Activated T-cell treated with anti-CD3 and anti-CD28 coated beads, Interleukin-2, amount 50 U/mL, for 72 hours (primary cell): Measurements from ENCODE around the gene MID1. TPM values are rescaled to one million over a fixed set of nuclear protein-coding genes. Genes with fewer than 3 reads are reported as not detected.

Experiments used
- ATAC-seq, 2 donors: fragments of 150-1000 bp; cut with Tn5 transposase; replicated peaks in 1 of 2; 2 replicates each; pipeline ENCODE4 v1.10.0; 2021; ENCODE audit warnings: moderate library complexity in 2 of 2, mild to moderate bottlenecking in 1 of 2
- DNase-seq, 2 donors: peaks; one replicate each; pipeline ENCODE4 v3.0.0; 2021 to 2022; ENCODE audit warnings: mixed read lengths in 1 of 2
- H3K27ac Mint-ChIP-seq: one replicate; pipeline ENCODE4 v1.8.0; 2022; ENCODE audit warnings: mild to moderate bottlenecking, moderate library complexity, mixed read lengths
- H3K27me3 Mint-ChIP-seq: one replicate; pipeline ENCODE4 v1.8.0; 2022; ENCODE audit warnings: low read depth, mixed read lengths
- H3K36me3 Mint-ChIP-seq, 2 donors: one replicate each; pipeline ENCODE4 v1.8.0; 2022; ENCODE audit warnings: mixed read lengths in 2 of 2, mild to moderate bottlenecking in 1 of 2; ENCODE audit not compliant: insufficient read depth in 2 of 2
- H3K4me1 Mint-ChIP-seq: one replicate; pipeline ENCODE4 v1.8.0; 2022; ENCODE audit warnings: low read depth, mixed read lengths
- H3K4me3 Mint-ChIP-seq, 2 donors: one replicate each; pipeline ENCODE4 v1.8.0; 2022; ENCODE audit warnings: mild to moderate bottlenecking in 2 of 2, mixed read lengths in 2 of 2, moderate library complexity in 2 of 2
- H3K9me3 Mint-ChIP-seq, 2 donors: one replicate each; pipeline ENCODE4 v1.8.0; 2022; ENCODE audit warnings: mixed read lengths in 2 of 2
- total RNA-seq, 2 donors: library from RNA; stranded (reverse); gene quantifications; one replicate each; pipeline ENCODE4 v1.2.3, GENCODE V29; 2022

Gene MID1
- total RNA-seq, 2 donors from 2014 or later: 0.60 to 1.1 TPM

DNA sequence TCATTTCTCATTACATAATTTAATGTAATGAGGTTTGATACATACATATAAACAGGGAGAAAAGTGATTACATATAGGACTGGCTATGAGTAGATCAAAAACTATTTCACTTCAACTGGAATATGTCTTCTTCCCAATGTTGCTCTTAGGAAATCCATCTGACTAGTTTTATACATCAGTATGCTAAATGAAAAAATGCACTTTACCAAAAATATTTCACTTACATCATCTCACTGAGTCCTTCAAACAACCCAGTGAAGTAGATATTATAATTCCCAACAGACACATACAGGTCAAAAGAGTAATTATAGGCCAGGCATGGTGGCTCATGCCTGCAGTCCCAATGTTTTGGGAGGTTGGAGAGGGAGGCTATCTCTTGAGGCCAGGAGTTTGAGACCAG, 215.9 kb downstream of the MID1 start:
- DNase-seq (no peak), ATAC-seq (no peak)
- Mint-ChIP-seq H3K27me3 (no peaks in the 10 kb centered on the region), H3K4me3 (no peak overlapping the region), H3K9me3 (no peaks in the 10 kb centered on the region), H3K4me1 (no peaks in the 10 kb centered on the region), H3K36me3 (peaks cover 0 to 1% of the 10 kb centered on the region in 2 donors), H3K27ac (no peak overlapping the region)

DNA sequence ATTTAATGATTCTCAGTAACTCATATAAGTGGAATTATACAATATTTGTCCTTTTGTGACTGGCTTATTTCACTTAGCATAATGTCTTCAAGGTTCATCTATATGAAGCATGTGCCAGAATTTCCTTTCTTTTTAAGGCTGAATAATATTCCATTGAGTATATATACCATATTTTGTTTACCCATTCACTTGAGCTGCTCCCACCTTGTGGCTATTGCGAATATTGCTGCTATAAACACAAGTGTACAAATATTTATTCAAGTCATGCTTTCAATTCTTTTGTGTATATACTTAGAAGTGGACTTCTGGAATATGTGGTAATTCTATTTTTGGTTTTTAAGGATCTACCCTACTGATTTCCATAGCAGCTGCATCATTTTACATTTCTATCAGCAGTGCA, 219.1 kb downstream of the MID1 start:
- Mint-ChIP-seq H3K27me3 (no peaks in the 10 kb centered on the region), H3K4me1 (no peaks in the 10 kb centered on the region), H3K36me3 (peaks cover 0 to 1% of the 10 kb centered on the region in 2 donors)

DNA sequence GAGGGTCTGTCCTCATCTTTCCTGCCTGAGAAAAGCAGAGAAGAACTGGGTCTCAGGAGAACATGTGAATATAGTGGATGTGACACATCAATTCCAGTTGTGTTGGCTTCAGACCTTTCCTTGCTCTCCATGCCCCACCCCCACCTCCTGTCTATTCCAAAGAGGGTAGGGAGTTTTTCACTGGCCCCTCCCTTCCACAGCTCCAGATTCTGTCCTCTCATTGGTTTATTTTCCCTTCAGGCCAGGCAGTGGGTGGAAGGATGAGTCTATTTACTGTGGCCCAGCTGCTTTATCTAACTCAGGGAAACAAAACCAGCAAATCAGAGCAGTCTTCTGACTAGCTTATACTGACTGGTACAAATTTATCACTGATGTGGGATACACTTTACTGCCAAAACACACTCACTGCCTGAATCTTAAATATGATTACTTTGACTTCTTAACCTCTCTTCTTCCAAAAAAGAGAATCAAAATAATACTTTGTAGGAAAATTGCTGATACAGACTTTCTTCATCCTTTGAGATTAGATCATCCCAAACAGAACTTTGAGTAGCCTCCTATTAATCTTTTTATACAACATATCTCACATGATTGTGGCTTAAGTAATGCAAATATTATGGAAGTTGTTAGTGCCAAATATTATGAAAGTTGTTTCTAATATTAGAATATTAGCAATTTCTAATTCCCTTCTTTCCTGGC, 221.2 kb downstream of the MID1 start:
- Mint-ChIP-seq H3K9me3 (peaks cover 0 to 2% of the 10 kb centered on the region in 2 donors), H3K4me3 (no peak overlapping the region), H3K27ac (no peak overlapping the region), H3K27me3 (no peaks in the 10 kb centered on the region), H3K36me3 (no peaks in the 10 kb centered on the region), H3K4me1 (no peaks in the 10 kb centered on the region)
- DNase-seq (no peak), ATAC-seq (no peak)

More for the DNA sequence above, 219.1 kb downstream of the MID1 start:
- no peak for ATAC-seq
- H3K9me3 Mint-ChIP-seq: peaks cover 0 to under 1% of the 10 kb centered on the region in 2 donors
- no peak for DNase-seq
- H3K4me3 Mint-ChIP-seq: no peak overlapping the region
- H3K27ac Mint-ChIP-seq: no peak overlapping the region

DNA sequence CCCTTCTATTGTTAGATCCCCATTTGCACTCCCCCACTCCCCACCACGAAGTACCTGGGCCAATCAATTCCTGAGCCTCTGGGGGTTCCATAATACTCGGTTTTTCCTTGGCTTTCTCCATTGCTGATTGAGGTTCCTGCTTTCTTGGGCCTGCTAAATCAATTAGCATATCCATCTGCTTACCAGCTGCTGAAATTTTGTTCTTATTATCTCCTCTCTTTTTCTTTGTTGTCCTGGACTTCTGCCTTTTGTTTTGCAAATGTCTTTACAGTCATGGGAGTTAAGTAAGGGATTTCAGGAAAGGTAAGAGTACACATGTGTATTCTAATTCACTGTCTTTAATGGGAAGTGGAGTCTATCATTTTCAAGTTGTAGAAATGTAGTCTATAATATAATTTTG, 222.2 kb downstream of the MID1 start:
- H3K4me3 Mint-ChIP-seq: no peak overlapping the region
- no peak for ATAC-seq
- no peak overlapping the region for H3K27ac Mint-ChIP-seq

DNA sequence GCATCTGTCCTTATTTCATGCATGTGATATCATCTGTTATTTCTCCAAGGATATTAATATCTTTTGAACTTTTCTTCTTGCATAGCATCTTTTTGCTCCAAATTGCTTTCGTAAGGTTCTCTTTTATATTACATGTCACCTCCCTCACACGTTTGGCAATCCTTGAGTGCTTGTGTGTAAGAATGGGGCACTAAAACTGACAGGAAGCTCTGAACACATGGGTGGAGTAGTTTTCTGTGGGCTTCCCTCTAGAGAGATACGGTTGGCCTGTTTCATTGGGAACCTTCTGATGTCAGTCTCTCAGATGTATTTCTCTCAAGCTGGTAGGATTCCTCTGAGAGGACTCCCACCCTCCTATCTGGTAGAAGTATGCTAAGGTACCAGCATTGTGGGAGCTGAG, 223.0 kb downstream of the MID1 start:
- H3K36me3 Mint-ChIP-seq: no peaks in the 10 kb centered on the region
- H3K27me3 Mint-ChIP-seq: no peaks in the 10 kb centered on the region
- ATAC-seq: no peak
- no peak overlapping the region for H3K4me3 Mint-ChIP-seq
- H3K9me3 Mint-ChIP-seq: peaks cover 0 to 2% of the 10 kb centered on the region in 2 donors
- no peaks in the 10 kb centered on the region for H3K4me1 Mint-ChIP-seq
- H3K27ac Mint-ChIP-seq: no peak overlapping the region
- no peak for DNase-seq

More for the DNA sequence above, 222.2 kb downstream of the MID1 start:
- Mint-ChIP-seq H3K4me1 (no peaks in the 10 kb centered on the region), H3K27me3 (no peaks in the 10 kb centered on the region), H3K9me3 (peaks cover 0 to 2% of the 10 kb centered on the region in 2 donors), H3K36me3 (no peaks in the 10 kb centered on the region)
- no peak for DNase-seq

DNA sequence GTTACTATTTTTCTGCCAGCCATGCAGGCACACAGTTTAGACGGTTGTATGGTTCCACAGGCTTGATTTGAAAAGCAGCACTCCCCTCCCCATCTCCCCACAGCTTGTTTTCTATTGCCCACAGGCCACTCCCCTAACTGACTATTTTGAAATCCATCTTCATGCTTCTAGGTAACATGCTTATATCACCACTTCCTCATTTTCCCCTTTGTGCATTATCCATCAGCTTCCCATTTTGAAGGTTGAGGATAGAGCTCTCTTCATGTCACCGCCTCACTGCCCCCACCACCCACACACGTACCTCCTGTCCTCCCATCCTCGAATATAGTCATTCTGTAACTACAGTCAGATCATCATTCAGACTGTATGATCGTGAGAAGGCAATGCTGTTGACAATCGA, 224.7 kb downstream of the MID1 start:
- no peak for DNase-seq
- Mint-ChIP-seq H3K27ac (no peak overlapping the region), H3K4me3 (no peak overlapping the region), H3K27me3 (no peaks in the 10 kb centered on the region), H3K9me3 (peaks cover 0 to 2% of the 10 kb centered on the region in 2 donors), H3K4me1 (no peaks in the 10 kb centered on the region), H3K36me3 (no peaks in the 10 kb centered on the region)
- ATAC-seq: no peak
